ENCODE data around the gene WTAP. TPM values are rescaled to one million over a fixed set of nuclear protein-coding genes. Genes with fewer than 3 reads are reported as not detected.

WTAP gene
- total RNA-seq, 4 donors from 2014 or later, result 89.5 to 135 (median 107) TPM

DNA sequence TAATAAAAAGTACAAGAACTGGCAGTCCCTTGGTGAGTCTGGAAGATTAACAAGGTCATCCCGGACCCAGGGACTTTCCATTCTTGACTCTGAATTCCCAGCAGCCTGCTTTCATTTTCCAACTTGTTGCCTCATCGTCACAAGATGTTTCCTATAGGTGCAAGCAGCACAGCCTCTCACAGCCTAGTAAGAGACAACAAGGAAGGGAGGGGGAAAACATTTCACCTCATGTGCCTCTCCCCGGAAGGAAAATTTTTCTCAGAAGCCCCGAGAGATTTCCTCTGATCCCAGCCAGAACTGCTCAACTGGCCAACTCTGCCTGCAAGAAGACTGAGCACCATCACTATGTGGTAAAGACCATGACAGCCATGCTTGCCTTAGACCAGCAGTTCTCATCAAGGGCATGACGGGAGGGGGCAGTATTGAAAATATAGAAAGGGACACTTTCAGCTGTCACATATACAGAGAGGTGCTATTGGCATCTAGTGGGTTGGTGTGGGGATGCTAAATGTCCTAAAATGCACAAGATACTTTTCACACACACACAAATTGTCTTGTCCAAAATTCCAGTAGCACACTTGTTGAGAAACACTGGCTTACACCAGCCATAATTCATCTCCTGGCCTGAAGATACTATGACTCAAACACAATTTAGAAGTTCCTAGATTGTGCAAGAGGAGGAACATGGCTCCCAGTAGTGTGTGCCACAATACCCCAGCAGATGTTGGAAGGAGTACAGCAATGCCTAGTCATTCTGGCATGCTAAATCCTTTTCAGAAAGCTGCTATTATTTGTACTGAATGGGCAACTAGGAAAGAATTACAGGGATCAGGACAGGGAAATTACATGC, 10.8 kb upstream of the WTAP start:
- TF ChIP-seq, protein P1, sequence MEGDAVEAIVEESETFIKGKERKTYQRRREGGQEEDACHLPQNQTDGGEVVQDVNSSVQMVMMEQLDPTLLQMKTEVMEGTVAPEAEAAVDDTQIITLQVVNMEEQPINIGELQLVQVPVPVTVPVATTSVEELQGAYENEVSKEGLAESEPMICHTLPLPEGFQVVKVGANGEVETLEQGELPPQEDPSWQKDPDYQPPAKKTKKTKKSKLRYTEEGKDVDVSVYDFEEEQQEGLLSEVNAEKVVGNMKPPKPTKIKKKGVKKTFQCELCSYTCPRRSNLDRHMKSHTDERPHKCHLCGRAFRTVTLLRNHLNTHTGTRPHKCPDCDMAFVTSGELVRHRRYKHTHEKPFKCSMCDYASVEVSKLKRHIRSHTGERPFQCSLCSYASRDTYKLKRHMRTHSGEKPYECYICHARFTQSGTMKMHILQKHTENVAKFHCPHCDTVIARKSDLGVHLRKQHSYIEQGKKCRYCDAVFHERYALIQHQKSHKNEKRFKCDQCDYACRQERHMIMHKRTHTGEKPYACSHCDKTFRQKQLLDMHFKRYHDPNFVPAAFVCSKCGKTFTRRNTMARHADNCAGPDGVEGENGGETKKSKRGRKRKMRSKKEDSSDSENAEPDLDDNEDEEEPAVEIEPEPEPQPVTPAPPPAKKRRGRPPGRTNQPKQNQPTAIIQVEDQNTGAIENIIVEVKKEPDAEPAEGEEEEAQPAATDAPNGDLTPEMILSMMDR (IDR thresholded peaks at IDR 0.05; ENCODE audit: low read depth), result no peak

GRCh38 chr6:159718634-159719033, 8.7 kb upstream of the WTAP start:
- TF ChIP-seq, protein P1 (IDR thresholded peaks at IDR 0.05; ENCODE audit: low read depth), result no peak

DNA sequence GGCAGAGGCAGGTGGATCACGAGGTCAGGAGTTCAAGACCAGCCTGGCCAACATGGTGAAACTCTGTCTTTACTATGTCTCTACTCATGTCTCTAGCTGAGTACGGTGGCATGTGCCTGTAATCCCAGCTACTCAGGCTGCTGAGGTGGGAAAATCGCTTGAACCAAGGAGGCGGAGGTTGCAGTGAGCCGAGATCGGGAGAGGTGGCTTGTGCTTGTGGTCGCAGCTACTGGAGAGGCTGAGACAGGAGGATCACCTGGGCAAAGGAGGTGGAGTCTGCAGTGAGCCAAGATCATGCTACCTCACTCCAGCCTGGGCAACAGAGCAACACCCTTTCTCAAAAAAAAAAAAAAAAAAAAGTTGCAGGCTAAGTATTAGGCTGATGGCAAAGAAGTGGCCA, 8.0 kb upstream of the WTAP start:
- TF ChIP-seq, protein P1 (IDR thresholded peaks at IDR 0.05; ENCODE audit: low read depth), result no peak

GRCh38 chr6:159720708-159721107, 6.6 kb upstream of the WTAP start:
- TF ChIP-seq, protein P1 (IDR thresholded peaks at IDR 0.05; ENCODE audit: low read depth), result no peak

GRCh38 chr6:159722655-159723054, 4.7 kb upstream of the WTAP start:
- TF ChIP-seq, protein P1 (IDR thresholded peaks at IDR 0.05; ENCODE audit: low read depth), result no peak

GRCh38 chr6:159723259-159723658, 4.0 kb upstream of the WTAP start:
- TF ChIP-seq, protein P1 (IDR thresholded peaks at IDR 0.05; ENCODE audit: low read depth), result no peak

GRCh38 chr6:159724778-159725177, 2.5 kb upstream of the WTAP start:
- TF ChIP-seq, protein P1 (IDR thresholded peaks at IDR 0.05; ENCODE audit: low read depth), result no peak
